C4-2B (cell line): Measurements from ENCODE around the gene THSD8.
"Not testable (repeated sequence)": the region's sequence is repeated elsewhere in the genome, so short reads cannot be mapped to it uniquely, and the experiment has no call there.

Experiments
- H3K27ac ChIP-seq: fragments of 450-650 bp; 2 replicates; pipeline ENCODE4 v1.5.1; 2017
- CTCF ChIP-seq: fragments of 450-650 bp; conservative IDR thresholded peaks from 2 replicates; pipeline ENCODE4 v1.5.1; 2017; ENCODE audit warnings: mild to moderate bottlenecking
- ZFX ChIP-seq: fragments of 450-650 bp; IDR thresholded peaks from 2 replicates; pipeline ENCODE4 v1.6.1; 2017

THSD8 gene

GRCh38 chr19:12794971-12795381 lies 6.9 kb upstream of the THSD8 start:
- peak overlapping the region; percentile 96 for H3K27ac ChIP-seq
- TF ChIP-seq CTCF (no peak), ZFX (no peak)

GRCh38 chr19:12796146-12797071 lies 5.5 kb upstream of the THSD8 start:
- TF ChIP-seq CTCF: peak; percentile 96
- TF ChIP-seq ZFX: no peak
- peak overlapping the region; percentile 33 for H3K27ac ChIP-seq

- no peak overlapping the region for H3K27ac ChIP-seq
- no peak for TF ChIP-seq ZFX
Measured at GRCh38 chr19:12797141-12797587, 4.7 kb upstream of the THSD8 start.

- not testable (repeated sequence) for H3K27ac ChIP-seq
Measured at GRCh38 chr19:12797607-12798006, 4.3 kb upstream of the THSD8 start.

- peak overlapping the region; percentile 98; the same call in 1 of the 2 replicates for H3K27ac ChIP-seq
- no peak for TF ChIP-seq CTCF
- no peak for TF ChIP-seq ZFX
Measured at GRCh38 chr19:12799742-12800465, 2.0 kb upstream of the THSD8 start.

- H3K27ac ChIP-seq: peak overlapping the region; percentile 98
- no peak for TF ChIP-seq ZFX
- TF ChIP-seq CTCF: no peak
Measured at GRCh38 chr19:12800466-12800770, 1.5 kb upstream of the THSD8 start.

- peak overlapping the region; percentile 98 for H3K27ac ChIP-seq
- TF ChIP-seq ZFX (no peak), CTCF (no peak)
Measured at GRCh38 chr19:12800923-12801465, 875 bp upstream of the THSD8 start.

- peak overlapping the region; percentile 98 for H3K27ac ChIP-seq
- no peak for TF ChIP-seq ZFX
- no peak for TF ChIP-seq CTCF
Measured at GRCh38 chr19:12802267-12803106, 618 bp downstream of the THSD8 start.
